ENCODE data around the gene CDK19.

CDK19 gene

DNA sequence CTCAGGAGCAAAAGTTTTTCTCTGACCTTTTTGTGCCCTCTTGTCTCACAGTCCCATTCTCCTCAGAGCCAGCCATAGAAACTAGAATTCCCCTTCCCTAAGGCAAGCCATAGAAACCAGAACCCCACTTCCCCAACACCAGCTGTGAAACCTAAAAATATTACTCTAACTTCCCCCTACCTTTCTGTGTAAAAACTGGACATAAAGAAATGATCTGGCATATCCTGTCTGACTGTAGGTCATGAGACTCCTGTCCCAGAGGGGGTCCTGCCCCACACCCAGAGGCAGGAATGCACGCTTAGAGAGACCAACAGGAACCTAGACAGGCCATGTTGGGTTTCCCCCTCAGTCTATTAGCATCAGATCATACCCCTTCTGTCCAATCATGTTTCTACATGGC is 198.2 kb downstream of the CDK19 start:
- no peak overlapping the region for H3K4me3 ChIP-seq (ENCODE audit: low read depth, low read length)
- DNase-seq: no peak
- no peak overlapping the region for H3K27ac ChIP-seq
- no peaks in the 10 kb centered on the region for H3K9me3 ChIP-seq (ENCODE audit: severe bottlenecking)
- no peaks in the 10 kb centered on the region; the same call in none of the 2 replicates for H3K36me3 ChIP-seq
- H3K27me3 ChIP-seq (ENCODE audit: insufficient read depth, low read depth, severe bottlenecking): no peaks in the 10 kb centered on the region
- TF ChIP-seq, protein P1, sequence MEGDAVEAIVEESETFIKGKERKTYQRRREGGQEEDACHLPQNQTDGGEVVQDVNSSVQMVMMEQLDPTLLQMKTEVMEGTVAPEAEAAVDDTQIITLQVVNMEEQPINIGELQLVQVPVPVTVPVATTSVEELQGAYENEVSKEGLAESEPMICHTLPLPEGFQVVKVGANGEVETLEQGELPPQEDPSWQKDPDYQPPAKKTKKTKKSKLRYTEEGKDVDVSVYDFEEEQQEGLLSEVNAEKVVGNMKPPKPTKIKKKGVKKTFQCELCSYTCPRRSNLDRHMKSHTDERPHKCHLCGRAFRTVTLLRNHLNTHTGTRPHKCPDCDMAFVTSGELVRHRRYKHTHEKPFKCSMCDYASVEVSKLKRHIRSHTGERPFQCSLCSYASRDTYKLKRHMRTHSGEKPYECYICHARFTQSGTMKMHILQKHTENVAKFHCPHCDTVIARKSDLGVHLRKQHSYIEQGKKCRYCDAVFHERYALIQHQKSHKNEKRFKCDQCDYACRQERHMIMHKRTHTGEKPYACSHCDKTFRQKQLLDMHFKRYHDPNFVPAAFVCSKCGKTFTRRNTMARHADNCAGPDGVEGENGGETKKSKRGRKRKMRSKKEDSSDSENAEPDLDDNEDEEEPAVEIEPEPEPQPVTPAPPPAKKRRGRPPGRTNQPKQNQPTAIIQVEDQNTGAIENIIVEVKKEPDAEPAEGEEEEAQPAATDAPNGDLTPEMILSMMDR (IDR thresholded peaks at IDR 0.05; ENCODE audit: low read depth, low read length): no peak

DNA sequence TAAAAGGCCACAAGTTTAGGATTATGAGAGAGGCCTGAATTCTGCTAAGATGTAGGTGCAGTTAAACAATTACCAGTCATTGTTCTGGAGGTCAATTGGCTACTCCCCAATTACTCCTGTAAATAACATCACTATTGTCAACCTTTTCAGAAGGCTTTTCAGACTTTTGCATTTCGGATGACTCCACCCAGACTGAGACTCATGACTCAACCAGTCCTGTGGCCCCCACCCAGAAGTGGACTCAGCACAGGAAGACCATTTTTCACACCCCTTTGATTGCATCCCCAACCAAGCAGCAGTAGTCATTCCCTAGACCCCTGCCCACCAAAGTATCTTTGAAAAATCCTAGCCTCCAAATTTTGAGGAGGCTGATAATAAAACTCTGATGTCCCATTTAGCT is 199.5 kb downstream of the CDK19 start:
- no peaks in the 10 kb centered on the region for H3K9me3 ChIP-seq (ENCODE audit: severe bottlenecking)
- H3K27ac ChIP-seq: no peak overlapping the region
- no peak for DNase-seq
- H3K27me3 ChIP-seq (ENCODE audit: insufficient read depth, low read depth, severe bottlenecking): no peaks in the 10 kb centered on the region
- no peaks in the 10 kb centered on the region; the same call in none of the 2 replicates for H3K36me3 ChIP-seq
- TF ChIP-seq, protein P1 (IDR thresholded peaks at IDR 0.05; ENCODE audit: low read depth, low read length): no peak
- H3K4me3 ChIP-seq (ENCODE audit: low read depth, low read length): no peak overlapping the region

DNA sequence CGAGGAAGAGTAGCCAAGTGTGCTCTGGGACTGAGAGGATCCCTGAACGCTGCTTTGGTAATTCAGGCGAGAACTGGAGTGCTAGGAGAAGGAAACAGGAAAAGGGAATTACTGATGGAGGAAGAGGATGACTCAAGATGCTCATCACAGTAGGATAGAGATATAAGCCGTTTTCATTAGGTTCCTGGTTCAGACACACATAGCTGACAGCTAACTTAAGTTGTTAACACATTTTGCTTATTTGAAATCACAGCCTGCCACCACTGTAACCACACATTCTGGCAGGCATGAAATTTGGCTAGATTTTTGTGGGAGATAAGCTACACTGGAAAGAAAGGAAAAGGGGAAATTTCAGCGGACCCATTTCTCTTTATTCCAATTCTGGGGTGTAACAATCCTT is 200.7 kb downstream of the CDK19 start:
- no peaks in the 10 kb centered on the region; the same call in 1 of the 2 replicates for H3K36me3 ChIP-seq
- TF ChIP-seq, protein P1 (IDR thresholded peaks at IDR 0.05; ENCODE audit: low read depth, low read length): no peak
- no peaks in the 10 kb centered on the region for H3K27me3 ChIP-seq (ENCODE audit: insufficient read depth, low read depth, severe bottlenecking)
- DNase-seq: no peak
- no peak overlapping the region for H3K4me3 ChIP-seq (ENCODE audit: low read depth, low read length)
- no peaks in the 10 kb centered on the region for H3K9me3 ChIP-seq (ENCODE audit: severe bottlenecking)
- H3K27ac ChIP-seq: no peak overlapping the region

DNA sequence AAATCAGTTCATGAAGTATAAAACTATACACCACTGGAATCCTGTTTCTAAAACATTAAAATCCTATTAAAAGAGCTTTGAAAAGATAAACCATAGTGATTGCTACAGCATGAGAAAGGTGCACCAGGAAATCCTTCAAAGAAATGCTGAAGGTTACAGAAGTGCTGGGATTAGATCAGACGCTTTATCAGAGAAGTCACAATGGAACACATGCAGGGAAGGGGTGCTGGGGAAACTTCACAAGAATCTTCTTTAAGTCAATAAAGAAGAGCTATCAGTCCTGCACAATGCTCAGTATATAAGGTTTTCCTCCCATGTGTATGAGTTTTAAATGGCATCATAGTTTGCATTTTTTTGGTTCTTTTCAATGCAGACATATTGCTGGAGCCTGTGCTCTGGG is 201.2 kb downstream of the CDK19 start:
- Histone ChIP-seq H3K9me3 (ENCODE audit: severe bottlenecking) (no peaks in the 10 kb centered on the region), H3K27ac (no peak overlapping the region), H3K36me3 (no peaks in the 10 kb centered on the region; the same call in 1 of the 2 replicates), H3K27me3 (ENCODE audit: insufficient read depth, low read depth, severe bottlenecking) (no peaks in the 10 kb centered on the region), H3K4me3 (ENCODE audit: low read depth, low read length) (no peak overlapping the region)
- TF ChIP-seq, protein P1 (IDR thresholded peaks at IDR 0.05; ENCODE audit: low read depth, low read length): no peak
- DNase-seq: no peak

DNA sequence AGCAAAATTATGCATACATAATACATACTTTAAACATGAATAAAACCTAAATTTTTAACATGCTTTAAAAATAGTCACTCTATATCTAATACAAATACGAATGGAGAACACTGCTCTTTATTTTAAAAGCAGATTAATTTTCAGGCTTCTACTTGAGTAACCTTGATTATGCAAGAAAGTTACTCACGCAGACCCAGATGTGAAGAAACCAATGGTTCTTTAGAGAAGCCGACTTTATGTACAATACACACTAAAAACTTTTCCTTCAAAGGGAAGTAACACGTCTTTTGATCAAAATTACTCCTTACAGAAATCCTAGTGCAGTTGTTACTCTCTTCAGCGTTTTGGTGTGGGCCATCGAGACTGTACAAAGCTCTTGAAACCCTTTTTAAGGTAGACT is 201.9 kb downstream of the CDK19 start:
- TF ChIP-seq, protein P1 (IDR thresholded peaks at IDR 0.05; ENCODE audit: low read depth, low read length): no peak
- no peak overlapping the region for H3K4me3 ChIP-seq (ENCODE audit: low read depth, low read length)
- H3K36me3 ChIP-seq: no peaks in the 10 kb centered on the region; the same call in 1 of the 2 replicates

DNA sequence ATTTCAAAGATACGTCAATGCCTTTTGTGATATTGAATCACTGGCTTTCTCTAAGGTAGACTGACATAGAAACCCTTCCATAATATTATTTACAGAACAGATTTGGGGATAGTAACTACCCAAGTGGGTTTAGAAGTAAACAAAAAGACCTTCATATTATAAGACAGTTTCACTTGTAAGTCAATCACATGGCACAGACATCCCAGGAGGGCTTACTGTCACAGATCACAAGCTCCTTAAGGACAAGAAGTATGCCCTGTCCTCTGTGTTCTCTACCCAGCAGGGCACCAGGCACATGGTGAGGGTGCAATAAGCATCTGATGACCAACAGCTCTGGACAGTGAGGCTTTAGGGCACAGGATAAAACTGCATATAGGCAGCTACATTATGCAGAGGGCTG is 203.0 kb downstream of the CDK19 start:
- no peaks in the 10 kb centered on the region for H3K9me3 ChIP-seq (ENCODE audit: severe bottlenecking)
- no peaks in the 10 kb centered on the region; the same call in 1 of the 2 replicates for H3K36me3 ChIP-seq
- H3K27me3 ChIP-seq (ENCODE audit: insufficient read depth, low read depth, severe bottlenecking): no peaks in the 10 kb centered on the region
- H3K27ac ChIP-seq: no peak overlapping the region
- no peak overlapping the region for H3K4me3 ChIP-seq (ENCODE audit: low read depth, low read length)
- DNase-seq: no peak
- TF ChIP-seq, protein P1 (IDR thresholded peaks at IDR 0.05; ENCODE audit: low read depth, low read length): no peak

More for the DNA sequence above, 201.9 kb downstream of the CDK19 start:
- no peaks in the 10 kb centered on the region for H3K27me3 ChIP-seq (ENCODE audit: insufficient read depth, low read depth, severe bottlenecking)
- no peaks in the 10 kb centered on the region for H3K9me3 ChIP-seq (ENCODE audit: severe bottlenecking)
- H3K27ac ChIP-seq: no peak overlapping the region
- no peak for DNase-seq

Measured in WERI-Rb-1 (cell line).